Endodermal cell (in vitro differentiated cells): Measurements from ENCODE around the gene OMP. TPM values are rescaled to one million over a fixed set of nuclear protein-coding genes. Genes with fewer than 3 reads are reported as not detected.

Experiments
- DNase-seq: peaks from one replicate; pipeline ENCODE4 v3.0.0-alpha.2; 2017
- H3K27ac ChIP-seq: 2 replicates; pipeline ENCODE4 v1.5.1; 2013; ENCODE audit warnings: mild to moderate bottlenecking, low read depth, low read length, moderate library complexity
- H3K27me3 ChIP-seq: 2 replicates; pipeline ENCODE4 v1.6.1; 2013; ENCODE audit warnings: mild to moderate bottlenecking, low read length, moderate library complexity; ENCODE audit not compliant: insufficient read depth, control insufficient read depth, poor library complexity, severe bottlenecking
- H3K36me3 ChIP-seq: 2 replicates; pipeline ENCODE4 v1.7.0; 2013; ENCODE audit warnings: mild to moderate bottlenecking, low read length, moderate library complexity; ENCODE audit not compliant: control insufficient read depth, insufficient read depth
- H3K4me1 ChIP-seq: one replicate; pipeline ENCODE4 v1.7.0; 2013; ENCODE audit warnings: low read length; ENCODE audit not compliant: control insufficient read depth, insufficient read depth
- H3K4me3 ChIP-seq: 2 replicates; pipeline ENCODE4 v1.5.1; 2013; ENCODE audit warnings: mild to moderate bottlenecking, low read length, moderate library complexity
- H3K9ac ChIP-seq: 2 replicates; pipeline ENCODE4 v1.6.1; 2013; ENCODE audit warnings: mild to moderate bottlenecking, low read length, moderate library complexity; ENCODE audit not compliant: poor library complexity, severe bottlenecking; ENCODE audit errors: extremely low read depth
- H3K9me3 ChIP-seq: 2 replicates; pipeline ENCODE4 v1.6.1; 2013; ENCODE audit warnings: mild to moderate bottlenecking, low read length, moderate library complexity; ENCODE audit not compliant: control insufficient read depth
- H3K27ac Mint-ChIP-seq: 2 replicates; pipeline ENCODE4 v1.8.0; 2020; ENCODE audit warnings: mixed read lengths
- H3K27me3 Mint-ChIP-seq: 2 replicates; pipeline ENCODE4 v1.8.0; 2021; ENCODE audit warnings: mild to moderate bottlenecking, mixed read lengths; ENCODE audit not compliant: insufficient read depth
- H3K36me3 Mint-ChIP-seq: 2 replicates; pipeline ENCODE4 v1.8.0; 2020; ENCODE audit warnings: low read depth, mixed read lengths
- H3K4me1 Mint-ChIP-seq: 2 replicates; pipeline ENCODE4 v1.8.0; 2020; ENCODE audit warnings: mixed read lengths
- H3K4me3 Mint-ChIP-seq: 2 replicates; pipeline ENCODE4 v1.8.0; 2020; ENCODE audit warnings: mild to moderate bottlenecking, moderate library complexity, mixed read lengths
- H3K9me3 Mint-ChIP-seq: 2 replicates; pipeline ENCODE4 v1.8.0; 2020; ENCODE audit warnings: mild to moderate bottlenecking, mixed read lengths
- WGBS, 2 experiments: methylation state at CpG; one replicate each; pipeline versions ENCODE4 v1.1.5 to v1.1.7; 2013; ENCODE audit warnings: missing lambda C conversion rate in 2 of 2, mixed read lengths in 1 of 2; ENCODE audit not compliant: insufficient coverage in 1 of 2, insufficient read length in 1 of 2; 5-methylcytosine and 5-hydroxymethylcytosine counted together
- total RNA-seq, 2 donors: library from RNA; stranded (reverse); fragmentation: NEBNext Ultra II Directional in 1 of 2; extraction: Animal tissue kit (Norgen Biotek cat#: 25700) in 1 of 2; gene quantifications; 2 replicates in 1 of 2; 3 replicates in 1 of 2; pipeline ENCODE4 v1.2.1, GENCODE V29; 2021
- TF ChIP-seq, protein P1 (sequence below): fragments of 200-600 bp; sonication (generic); conservative IDR thresholded peaks from 2 replicates; pipeline ENCODE4 v1.5.0; 2021; ENCODE audit warnings: antibody characterized with exemption, mild to moderate bottlenecking

Gene OMP
- total RNA-seq, 2 donors from 2014 or later, result 1.6 to 1.7 TPM

DNA sequence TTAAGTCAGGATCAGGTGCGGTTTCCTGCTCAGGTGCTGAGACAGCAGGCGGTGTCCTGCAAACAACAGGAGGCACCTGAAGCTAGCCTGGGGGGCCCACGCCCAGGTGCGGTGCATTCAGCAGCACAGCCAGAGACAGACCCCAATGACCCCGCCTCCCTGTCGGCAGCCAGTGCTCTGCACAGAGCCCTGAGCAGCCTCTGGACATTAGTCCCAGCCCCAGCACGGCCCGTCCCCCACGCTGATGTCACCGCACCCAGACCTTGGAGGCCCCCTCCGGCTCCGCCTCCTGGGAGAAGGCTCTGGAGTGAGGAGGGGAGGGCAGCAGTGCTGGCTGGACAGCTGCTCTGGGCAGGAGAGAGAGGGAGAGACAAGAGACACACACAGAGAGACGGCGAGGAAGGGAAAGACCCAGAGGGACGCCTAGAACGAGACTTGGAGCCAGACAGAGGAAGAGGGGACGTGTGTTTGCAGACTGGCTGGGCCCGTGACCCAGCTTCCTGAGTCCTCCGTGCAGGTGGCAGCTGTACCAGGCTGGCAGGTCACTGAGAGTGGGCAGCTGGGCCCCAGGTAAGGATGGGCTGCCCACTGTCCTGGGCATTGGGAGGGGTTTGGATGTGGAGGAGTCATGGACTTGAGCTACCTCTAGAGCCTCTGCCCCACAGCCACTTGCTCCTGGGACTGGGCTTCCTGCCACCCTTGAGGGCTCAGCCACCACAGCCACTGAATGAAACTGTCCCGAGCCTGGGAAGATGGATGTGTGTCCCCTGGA lies 25.5 kb downstream of the OMP start, which contains the start of gene MYO7A:
Gene MYO7A (plus strand): TSS at position 327 of the 772 bp plus-strand sequence. CDS start 2,389 bp downstream, outside the sequence.
- WGBS, 2 experiments, result 60 to 63% methylated on average over 16 to 20 of the region's 20 CpGs
- Histone ChIP-seq H3K27me3 (no peaks in the 10 kb centered on the region), H3K4me1 (no peaks in the 10 kb centered on the region), H3K9me3 (no peaks in the 10 kb centered on the region), H3K27ac (no peak within 1 kb of the TSS), H3K4me3 (peak within 1 kb of the TSS; percentile 77), H3K36me3 (no peaks in the 10 kb centered on the region), H3K9ac (no peak within 1 kb of the TSS)
- H3K27ac Mint-ChIP-seq, result peak within 1 kb of the TSS; percentile 14
- peaks cover 7% of the 10 kb centered on the region for H3K36me3 Mint-ChIP-seq
- peaks cover 9% of the 10 kb centered on the region for H3K4me1 Mint-ChIP-seq
- H3K9me3 Mint-ChIP-seq, result no peaks in the 10 kb centered on the region
- DNase-seq, result peak; percentile 89
- TF ChIP-seq, protein P1, sequence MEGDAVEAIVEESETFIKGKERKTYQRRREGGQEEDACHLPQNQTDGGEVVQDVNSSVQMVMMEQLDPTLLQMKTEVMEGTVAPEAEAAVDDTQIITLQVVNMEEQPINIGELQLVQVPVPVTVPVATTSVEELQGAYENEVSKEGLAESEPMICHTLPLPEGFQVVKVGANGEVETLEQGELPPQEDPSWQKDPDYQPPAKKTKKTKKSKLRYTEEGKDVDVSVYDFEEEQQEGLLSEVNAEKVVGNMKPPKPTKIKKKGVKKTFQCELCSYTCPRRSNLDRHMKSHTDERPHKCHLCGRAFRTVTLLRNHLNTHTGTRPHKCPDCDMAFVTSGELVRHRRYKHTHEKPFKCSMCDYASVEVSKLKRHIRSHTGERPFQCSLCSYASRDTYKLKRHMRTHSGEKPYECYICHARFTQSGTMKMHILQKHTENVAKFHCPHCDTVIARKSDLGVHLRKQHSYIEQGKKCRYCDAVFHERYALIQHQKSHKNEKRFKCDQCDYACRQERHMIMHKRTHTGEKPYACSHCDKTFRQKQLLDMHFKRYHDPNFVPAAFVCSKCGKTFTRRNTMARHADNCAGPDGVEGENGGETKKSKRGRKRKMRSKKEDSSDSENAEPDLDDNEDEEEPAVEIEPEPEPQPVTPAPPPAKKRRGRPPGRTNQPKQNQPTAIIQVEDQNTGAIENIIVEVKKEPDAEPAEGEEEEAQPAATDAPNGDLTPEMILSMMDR, result no peak
- peaks cover 6% of the 10 kb centered on the region for H3K27me3 Mint-ChIP-seq
- peak within 1 kb of the TSS; percentile 49 for H3K4me3 Mint-ChIP-seq

DNA sequence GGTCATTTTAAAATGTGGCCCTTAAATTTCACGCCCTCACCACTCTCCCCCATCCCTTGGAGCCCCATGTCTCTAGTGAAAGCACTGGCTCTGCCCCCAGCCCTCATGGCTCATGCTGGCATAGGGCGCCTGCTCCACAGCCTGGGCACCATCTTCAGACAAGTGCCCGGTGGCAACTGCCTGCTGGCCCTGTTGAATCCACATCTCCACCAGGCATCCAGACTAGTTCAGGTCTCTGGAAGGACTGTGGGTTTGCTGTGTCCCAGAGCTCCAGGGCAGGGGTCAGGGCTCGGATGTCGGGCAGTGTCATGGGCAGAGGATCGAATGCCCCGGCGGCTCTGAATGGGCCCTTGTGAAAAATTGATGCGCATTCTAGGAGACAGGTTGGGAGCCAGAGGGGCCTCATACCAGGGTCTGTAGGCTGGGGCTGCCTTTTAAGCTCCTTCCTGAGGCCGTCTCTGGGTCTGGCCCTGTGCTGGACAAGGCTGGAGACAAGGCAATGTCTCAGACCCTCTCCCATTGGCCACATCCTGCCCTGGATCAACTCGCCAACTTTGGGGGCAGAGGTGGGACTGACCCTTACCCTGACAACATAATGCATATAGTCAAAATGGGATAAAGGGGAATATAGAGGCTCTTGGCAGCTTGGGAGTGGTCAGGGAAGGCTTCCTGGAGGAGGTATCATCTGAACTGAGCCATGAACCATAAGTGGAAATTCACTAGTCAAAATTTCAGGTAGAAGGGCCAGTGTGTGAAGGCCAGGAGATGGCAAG lies 26.6 kb downstream of the OMP start:
- 80 to 91% methylated on average over 1 to 11 of the region's 11 CpGs for WGBS, 2 experiments
- peaks cover 6% of the 10 kb centered on the region for H3K27me3 Mint-ChIP-seq
- no peaks in the 10 kb centered on the region for H3K9me3 Mint-ChIP-seq
- H3K4me1 Mint-ChIP-seq, result peaks cover 9% of the 10 kb centered on the region
- Histone ChIP-seq H3K4me1 (no peaks in the 10 kb centered on the region), H3K9me3 (no peaks in the 10 kb centered on the region), H3K36me3 (no peaks in the 10 kb centered on the region), H3K27ac (no peak overlapping the region), H3K27me3 (no peaks in the 10 kb centered on the region), H3K4me3 (no peak overlapping the region), H3K9ac (no peak overlapping the region)
- TF ChIP-seq, protein P1, result no peak
- no peak overlapping the region for H3K4me3 Mint-ChIP-seq
- no peak for DNase-seq
- no peak overlapping the region for H3K27ac Mint-ChIP-seq
- no peaks in the 10 kb centered on the region for H3K36me3 Mint-ChIP-seq

- Histone ChIP-seq H3K27me3 (no peaks in the 10 kb centered on the region), H3K9me3 (no peaks in the 10 kb centered on the region), H3K36me3 (no peaks in the 10 kb centered on the region), H3K4me1 (no peaks in the 10 kb centered on the region), H3K4me3 (no peak overlapping the region), H3K27ac (no peak overlapping the region), H3K9ac (no peak overlapping the region)
- no peaks in the 10 kb centered on the region for H3K9me3 Mint-ChIP-seq
- H3K27me3 Mint-ChIP-seq, result peaks cover 6% of the 10 kb centered on the region
- 94 to 100% methylated on average over 2 to 11 of the region's 11 CpGs for WGBS, 2 experiments
- peaks cover 9% of the 10 kb centered on the region for H3K4me1 Mint-ChIP-seq
- TF ChIP-seq, protein P1, result no peak
- no peaks in the 10 kb centered on the region for H3K36me3 Mint-ChIP-seq
- no peak overlapping the region for H3K4me3 Mint-ChIP-seq
- H3K27ac Mint-ChIP-seq, result no peak overlapping the region
- no peak for DNase-seq
Measured at GRCh38 chr11:77129842-77130756, 27.5 kb downstream of the OMP start.
